MM.1S (cell line): Measurements from ENCODE around the gene ZBTB44.

Source experiments
- CTCF ChIP-seq: fragments of 300-600 bp; sonication (generic); IDR thresholded peaks from 2 replicates; pipeline ENCODE4 v1.5.1; 2016; ENCODE audit warnings: antibody characterized with exemption, low read length, mixed read lengths
- EZH2 ChIP-seq: fragments of 300-600 bp; sonication (generic); optimal IDR thresholded peaks from 2 replicates; pipeline ENCODE3; 2017; ENCODE audit warnings: low read depth, mild to moderate bottlenecking, antibody characterized with exemption, low read length, mixed read lengths
- EZH2phosphoT487 ChIP-seq: fragments of 300-600 bp; sonication (generic); IDR thresholded peaks from 2 replicates; pipeline ENCODE4 v1.6.1; 2018; ENCODE audit warnings: antibody characterized with exemption, low read length

- no peak for TF ChIP-seq CTCF
- TF ChIP-seq EZH2phosphoT487 = no peak
- no peak for TF ChIP-seq EZH2
These were observed 14.7 kb downstream of the ZBTB44 start for GRCh38 chr11:130299978-130300377.
